SK-N-SH treated with all-trans-retinoic acid at 6 μM for 48 hours (cell line): Measurements from ENCODE around the gene KRT36.

Experiments used
- ATAC-seq: fragments of 200-7000 bp; cut with Tn5 transposase; 3 replicates; pipeline ENCODE4 v1.9.1; 2020; ENCODE audit warnings: mild to moderate bottlenecking, moderate library complexity
- ARNTL ChIP-seq: fragments of 450-650 bp; formaldehyde crosslinking; IDR thresholded peaks from 2 replicates; pipeline ENCODE4 v1.5.0; 2020; ENCODE audit warnings: low read depth, mild to moderate bottlenecking, moderate library complexity, borderline replicate concordance
- BACH2 ChIP-seq: fragments of 250-450 bp; sonication (Bioruptor Pico); IDR thresholded peaks from 2 replicates; pipeline ENCODE4 v1.9.0; 2021; ENCODE audit warnings: mild to moderate bottlenecking, borderline replicate concordance
- CSDC2 ChIP-seq: fragments of 250-450 bp; sonication (Bioruptor Pico); IDR thresholded peaks from 2 replicates; pipeline ENCODE4 v1.5.0; 2020; ENCODE audit warnings: mild to moderate bottlenecking, moderate library complexity
- GLIS3 ChIP-seq: fragments of 250-450 bp; sonication (Bioruptor Pico); IDR thresholded peaks from 2 replicates; pipeline ENCODE4 v1.5.0; 2020; ENCODE audit warnings: mild to moderate bottlenecking, moderate library complexity
- ISL1 ChIP-seq: fragments of 250-450 bp; sonication (Bioruptor Pico); IDR thresholded peaks from 2 replicates; pipeline ENCODE4 v2.1.2; 2022; ENCODE audit warnings: mild to moderate bottlenecking, moderate library complexity
- OSR1 ChIP-seq: fragments of 250-450 bp; sonication (Bioruptor Pico); IDR thresholded peaks from 2 replicates; pipeline ENCODE4 v1.8.0; 2022; ENCODE audit warnings: moderate library complexity, mild to moderate bottlenecking, inconsistent platforms
- PATZ1 ChIP-seq: fragments of 250-450 bp; sonication (Bioruptor Pico); IDR thresholded peaks from 2 replicates; pipeline ENCODE4 v1.8.0; 2020; ENCODE audit warnings: mild to moderate bottlenecking, moderate library complexity, borderline replicate concordance
- PPARA ChIP-seq: fragments of 250-450 bp; sonication (Bioruptor Pico); IDR thresholded peaks from 2 replicates; pipeline ENCODE4 v1.5.0; 2020; ENCODE audit warnings: mild to moderate bottlenecking, borderline replicate concordance
- RARB ChIP-seq: fragments of 250-450 bp; sonication (Bioruptor Pico); IDR thresholded peaks from 2 replicates; pipeline ENCODE4 v1.8.0; 2021; ENCODE audit warnings: mild to moderate bottlenecking, moderate library complexity
- SNAI2 ChIP-seq: fragments of 250-450 bp; sonication (Bioruptor Pico); IDR thresholded peaks from 2 replicates; pipeline ENCODE4 v1.5.0; 2020; ENCODE audit warnings: mild to moderate bottlenecking, moderate library complexity
- TCF4 ChIP-seq: fragments of 250-450 bp; sonication (Bioruptor Pico); IDR thresholded peaks from 2 replicates; pipeline ENCODE4 v1.8.0; 2021; ENCODE audit warnings: mild to moderate bottlenecking, moderate library complexity, borderline replicate concordance
- TOX ChIP-seq: fragments of 250-450 bp; sonication (Bioruptor Pico); IDR thresholded peaks from 2 replicates; pipeline ENCODE4 v1.8.0; 2021; ENCODE audit warnings: mild to moderate bottlenecking, moderate library complexity, borderline replicate concordance
- ZC3H10 ChIP-seq: fragments of 250-450 bp; sonication (Bioruptor Pico); IDR thresholded peaks from 2 replicates; pipeline ENCODE4 v1.5.1; 2021; ENCODE audit warnings: mild to moderate bottlenecking, moderate library complexity
- ZFP3 ChIP-seq: fragments of 250-450 bp; sonication (Bioruptor Pico); IDR thresholded peaks from 2 replicates; pipeline ENCODE4 v1.5.0; 2020; ENCODE audit warnings: mild to moderate bottlenecking, moderate library complexity
- ZFP30 ChIP-seq: fragments of 450-650 bp; formaldehyde crosslinking; IDR thresholded peaks from 2 replicates; pipeline ENCODE4 v1.5.0; 2022; ENCODE audit warnings: mild to moderate bottlenecking, moderate library complexity
- ZNF565 ChIP-seq: fragments of 450-650 bp; formaldehyde crosslinking; conservative IDR thresholded peaks from 2 replicates; pipeline ENCODE4 v1.5.0; 2020; ENCODE audit warnings: low read depth, mild to moderate bottlenecking, moderate library complexity
- ZNF70 ChIP-seq: fragments of 450-650 bp; formaldehyde crosslinking; IDR thresholded peaks from 2 replicates; pipeline ENCODE4 v1.5.0; 2020; ENCODE audit warnings: mild to moderate bottlenecking, moderate library complexity
- ZNF8 ChIP-seq: fragments of 450-650 bp; formaldehyde crosslinking; IDR thresholded peaks from 2 replicates; pipeline ENCODE4 v1.5.0; 2020; ENCODE audit warnings: mild to moderate bottlenecking, moderate library complexity
- TF ChIP-seq, protein P1 (sequence below): fragments of 250-450 bp; sonication (Bioruptor Pico); IDR thresholded peaks from 2 replicates; pipeline ENCODE4 v1.5.1; 2020; ENCODE audit warnings: low read depth, mild to moderate bottlenecking, moderate library complexity
- TF ChIP-seq, protein P2 (sequence below): fragments of 250-450 bp; sonication (Bioruptor Pico); IDR thresholded peaks from 2 replicates; pipeline ENCODE4 v1.5.1; 2021; ENCODE audit warnings: mild to moderate bottlenecking, moderate library complexity
- TF ChIP-seq, protein P3 (sequence below): fragments of 250-450 bp; sonication (Bioruptor Pico); IDR thresholded peaks from 2 replicates; pipeline ENCODE4 v1.8.0; 2021; ENCODE audit warnings: low read depth, mild to moderate bottlenecking, moderate library complexity, borderline replicate concordance

KRT36 gene

DNA sequence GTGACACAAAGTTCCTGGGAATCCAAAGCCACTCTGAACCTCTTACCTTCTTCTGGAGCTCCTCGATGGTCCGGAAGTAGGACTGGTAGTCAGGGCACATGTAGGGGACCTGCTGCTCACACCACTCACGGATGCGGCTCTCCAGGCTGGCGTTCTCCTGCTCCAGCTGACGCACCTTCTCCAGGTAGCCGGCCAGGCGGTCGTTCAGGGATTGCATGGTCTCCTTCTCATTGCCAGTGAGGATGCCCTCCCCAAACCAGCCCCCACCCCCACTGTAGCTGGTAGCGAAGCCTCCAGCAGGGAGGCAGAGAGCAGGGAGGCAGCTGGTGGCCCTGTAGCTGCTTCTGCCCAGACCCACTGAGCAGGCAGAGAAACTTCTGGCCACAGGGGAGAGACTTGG lies 9.1 kb downstream of the KRT36 start:
- no peak for TF ChIP-seq TCF4 (CRISPR knock-in tag)
- TF ChIP-seq CSDC2 (CRISPR knock-in tag) = no peak
- TF ChIP-seq PATZ1 (CRISPR knock-in tag) = no peak
- TF ChIP-seq, protein P1, sequence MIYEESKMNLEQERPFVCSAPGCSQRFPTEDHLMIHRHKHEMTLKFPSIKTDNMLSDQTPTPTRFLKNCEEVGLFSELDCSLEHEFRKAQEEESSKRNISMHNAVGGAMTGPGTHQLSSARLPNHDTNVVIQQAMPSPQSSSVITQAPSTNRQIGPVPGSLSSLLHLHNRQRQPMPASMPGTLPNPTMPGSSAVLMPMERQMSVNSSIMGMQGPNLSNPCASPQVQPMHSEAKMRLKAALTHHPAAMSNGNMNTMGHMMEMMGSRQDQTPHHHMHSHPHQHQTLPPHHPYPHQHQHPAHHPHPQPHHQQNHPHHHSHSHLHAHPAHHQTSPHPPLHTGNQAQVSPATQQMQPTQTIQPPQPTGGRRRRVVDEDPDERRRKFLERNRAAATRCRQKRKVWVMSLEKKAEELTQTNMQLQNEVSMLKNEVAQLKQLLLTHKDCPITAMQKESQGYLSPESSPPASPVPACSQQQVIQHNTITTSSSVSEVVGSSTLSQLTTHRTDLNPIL (CRISPR knock-in tag) = no peak
- no peak for TF ChIP-seq GLIS3 (CRISPR knock-in tag)
- no peak for TF ChIP-seq ZFP30 (CRISPR knock-in tag)
- no peak for TF ChIP-seq ZFP3 (CRISPR knock-in tag)
- TF ChIP-seq PPARA (CRISPR knock-in tag) = no peak
- TF ChIP-seq ZNF70 = no peak
- no peak for TF ChIP-seq ARNTL (CRISPR knock-in tag)
- TF ChIP-seq, protein P2, sequence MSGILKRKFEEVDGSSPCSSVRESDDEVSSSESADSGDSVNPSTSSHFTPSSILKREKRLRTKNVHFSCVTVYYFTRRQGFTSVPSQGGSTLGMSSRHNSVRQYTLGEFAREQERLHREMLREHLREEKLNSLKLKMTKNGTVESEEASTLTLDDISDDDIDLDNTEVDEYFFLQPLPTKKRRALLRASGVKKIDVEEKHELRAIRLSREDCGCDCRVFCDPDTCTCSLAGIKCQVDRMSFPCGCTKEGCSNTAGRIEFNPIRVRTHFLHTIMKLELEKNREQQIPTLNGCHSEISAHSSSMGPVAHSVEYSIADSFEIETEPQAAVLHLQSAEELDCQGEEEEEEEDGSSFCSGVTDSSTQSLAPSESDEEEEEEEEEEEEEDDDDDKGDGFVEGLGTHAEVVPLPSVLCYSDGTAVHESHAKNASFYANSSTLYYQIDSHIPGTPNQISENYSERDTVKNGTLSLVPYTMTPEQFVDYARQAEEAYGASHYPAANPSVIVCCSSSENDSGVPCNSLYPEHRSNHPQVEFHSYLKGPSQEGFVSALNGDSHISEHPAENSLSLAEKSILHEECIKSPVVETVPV (CRISPR knock-in tag) = no peak
- TF ChIP-seq SNAI2 = no peak
- TF ChIP-seq ZNF8 = no peak
- TF ChIP-seq ISL1 (CRISPR knock-in tag) = no peak
- TF ChIP-seq OSR1 (CRISPR knock-in tag) = no peak
- no peak for TF ChIP-seq ZNF565 (CRISPR knock-in tag)
- TF ChIP-seq ZC3H10 (CRISPR knock-in tag) = no peak
- no peak for TF ChIP-seq TOX (CRISPR knock-in tag)
- no peak for TF ChIP-seq RARB (CRISPR knock-in tag)
- no peak for TF ChIP-seq BACH2
- ATAC-seq = no peak

GRCh38 chr17:41480136-41480535 lies 9.6 kb downstream of the KRT36 start:
- ATAC-seq = no peak
- TF ChIP-seq ZFP3 (CRISPR knock-in tag) = no peak

- no peak for TF ChIP-seq TOX (CRISPR knock-in tag)
- TF ChIP-seq, protein P3, sequence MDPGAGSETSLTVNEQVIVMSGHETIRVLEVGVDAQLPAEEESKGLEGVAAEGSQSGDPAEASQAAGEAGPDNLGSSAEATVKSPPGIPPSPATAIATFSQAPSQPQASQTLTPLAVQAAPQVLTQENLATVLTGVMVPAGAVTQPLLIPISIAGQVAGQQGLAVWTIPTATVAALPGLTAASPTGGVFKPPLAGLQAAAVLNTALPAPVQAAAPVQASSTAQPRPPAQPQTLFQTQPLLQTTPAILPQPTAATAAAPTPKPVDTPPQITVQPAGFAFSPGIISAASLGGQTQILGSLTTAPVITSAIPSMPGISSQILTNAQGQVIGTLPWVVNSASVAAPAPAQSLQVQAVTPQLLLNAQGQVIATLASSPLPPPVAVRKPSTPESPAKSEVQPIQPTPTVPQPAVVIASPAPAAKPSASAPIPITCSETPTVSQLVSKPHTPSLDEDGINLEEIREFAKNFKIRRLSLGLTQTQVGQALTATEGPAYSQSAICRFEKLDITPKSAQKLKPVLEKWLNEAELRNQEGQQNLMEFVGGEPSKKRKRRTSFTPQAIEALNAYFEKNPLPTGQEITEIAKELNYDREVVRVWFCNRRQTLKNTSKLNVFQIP (CRISPR knock-in tag) = no peak
- no peak for TF ChIP-seq ZFP3 (CRISPR knock-in tag)
- TF ChIP-seq CSDC2 (CRISPR knock-in tag) = no peak
- no peak for TF ChIP-seq BACH2
- TF ChIP-seq PATZ1 (CRISPR knock-in tag) = no peak
- no peak for TF ChIP-seq GLIS3 (CRISPR knock-in tag)
- no peak for ATAC-seq
Measured at GRCh38 chr17:41478237-41478636, 11.5 kb downstream of the KRT36 start.
